GM12873 (cell line): ENCODE measurements around the gene RTTN.

Experiments used
- TF ChIP-seq, protein P1 (sequence below): IDR thresholded peaks from 2 replicates; pipeline ENCODE4 v1.5.1; 2012; ENCODE audit warnings: low read depth, mild to moderate bottlenecking, moderate library complexity, low read length, control low read depth; ENCODE audit not compliant: insufficient read depth; ENCODE audit errors: missing control alignments

Gene RTTN

DNA sequence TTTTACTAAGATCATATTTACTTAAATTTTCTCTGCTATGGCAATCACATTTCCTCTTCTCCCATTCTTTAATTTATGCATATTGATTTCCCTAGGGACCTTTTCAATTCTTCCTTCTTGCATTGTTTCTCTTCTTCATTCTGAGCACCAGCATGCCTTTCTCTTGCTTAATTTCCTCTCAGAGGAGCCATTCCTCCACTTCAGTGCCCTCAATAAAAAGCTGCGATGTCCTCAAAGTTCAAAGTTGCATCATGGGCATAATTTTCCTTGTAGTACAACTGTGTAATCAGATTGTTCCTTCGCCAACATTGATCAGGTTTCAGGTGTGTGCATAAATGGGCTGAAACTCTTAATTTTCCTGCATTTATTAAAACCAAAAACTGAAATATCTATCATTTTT lies 236.0 kb downstream of the RTTN start:
- TF ChIP-seq, protein P1, sequence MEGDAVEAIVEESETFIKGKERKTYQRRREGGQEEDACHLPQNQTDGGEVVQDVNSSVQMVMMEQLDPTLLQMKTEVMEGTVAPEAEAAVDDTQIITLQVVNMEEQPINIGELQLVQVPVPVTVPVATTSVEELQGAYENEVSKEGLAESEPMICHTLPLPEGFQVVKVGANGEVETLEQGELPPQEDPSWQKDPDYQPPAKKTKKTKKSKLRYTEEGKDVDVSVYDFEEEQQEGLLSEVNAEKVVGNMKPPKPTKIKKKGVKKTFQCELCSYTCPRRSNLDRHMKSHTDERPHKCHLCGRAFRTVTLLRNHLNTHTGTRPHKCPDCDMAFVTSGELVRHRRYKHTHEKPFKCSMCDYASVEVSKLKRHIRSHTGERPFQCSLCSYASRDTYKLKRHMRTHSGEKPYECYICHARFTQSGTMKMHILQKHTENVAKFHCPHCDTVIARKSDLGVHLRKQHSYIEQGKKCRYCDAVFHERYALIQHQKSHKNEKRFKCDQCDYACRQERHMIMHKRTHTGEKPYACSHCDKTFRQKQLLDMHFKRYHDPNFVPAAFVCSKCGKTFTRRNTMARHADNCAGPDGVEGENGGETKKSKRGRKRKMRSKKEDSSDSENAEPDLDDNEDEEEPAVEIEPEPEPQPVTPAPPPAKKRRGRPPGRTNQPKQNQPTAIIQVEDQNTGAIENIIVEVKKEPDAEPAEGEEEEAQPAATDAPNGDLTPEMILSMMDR, result no peak

DNA sequence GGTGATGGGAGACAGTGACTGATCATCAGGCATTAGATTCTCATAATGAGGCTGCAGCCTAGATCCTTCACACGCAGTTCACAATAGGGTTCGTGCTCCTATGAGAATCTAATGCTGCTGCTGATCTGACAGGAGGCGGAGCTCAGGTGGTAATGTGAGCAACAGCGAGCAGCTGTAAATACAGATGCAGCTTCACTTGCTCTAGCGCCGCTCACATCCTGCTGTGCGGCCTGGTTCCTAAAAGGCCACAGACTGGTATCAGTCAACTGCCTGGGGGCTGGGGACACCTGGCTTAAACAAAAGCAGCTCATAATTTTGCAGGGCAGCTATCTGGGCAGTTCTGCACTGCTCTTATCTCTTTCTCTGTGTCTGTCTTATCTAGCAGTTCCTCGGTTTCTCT lies 237.4 kb downstream of the RTTN start:
- TF ChIP-seq, protein P1, result no peak

DNA sequence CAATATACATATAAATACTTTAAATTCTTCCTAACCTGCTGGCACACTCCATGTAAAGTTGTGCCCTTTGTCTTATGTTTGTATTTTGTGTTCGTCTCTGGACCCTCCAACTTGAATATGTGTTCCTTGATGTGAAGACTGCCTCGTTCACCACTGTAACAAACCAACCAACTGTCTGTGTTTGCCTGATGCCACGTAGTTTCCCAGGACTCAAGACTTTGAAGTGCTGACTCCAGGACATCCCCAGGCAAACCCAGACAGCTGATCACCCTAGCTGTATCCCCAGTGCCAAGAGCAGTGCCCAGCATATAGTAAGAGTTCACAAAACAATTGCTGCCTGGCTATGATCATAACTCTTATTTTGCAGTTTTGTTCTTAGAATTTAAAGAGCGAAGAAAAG lies 242.3 kb downstream of the RTTN start:
- TF ChIP-seq, protein P1, result no peak

DNA sequence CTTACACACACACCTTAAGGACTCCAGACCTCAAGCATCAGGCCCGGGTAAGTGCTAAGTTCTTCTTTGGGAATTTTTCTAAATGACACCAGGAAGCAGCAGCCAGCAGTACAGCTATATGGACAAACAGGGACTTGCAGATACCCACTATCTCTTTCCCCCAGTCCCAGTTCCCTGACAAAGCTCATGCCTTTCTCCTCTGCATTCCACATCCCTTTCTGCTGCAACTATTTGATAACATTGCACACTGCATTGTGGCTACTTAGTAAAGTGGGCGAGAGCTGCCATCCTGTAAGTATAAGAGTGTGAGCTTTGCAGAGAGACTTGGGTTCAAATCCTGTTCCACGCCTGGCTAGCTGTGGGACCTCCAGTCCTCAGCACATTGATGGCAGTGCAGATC lies 243.8 kb downstream of the RTTN start:
- TF ChIP-seq, protein P1, result no peak

DNA sequence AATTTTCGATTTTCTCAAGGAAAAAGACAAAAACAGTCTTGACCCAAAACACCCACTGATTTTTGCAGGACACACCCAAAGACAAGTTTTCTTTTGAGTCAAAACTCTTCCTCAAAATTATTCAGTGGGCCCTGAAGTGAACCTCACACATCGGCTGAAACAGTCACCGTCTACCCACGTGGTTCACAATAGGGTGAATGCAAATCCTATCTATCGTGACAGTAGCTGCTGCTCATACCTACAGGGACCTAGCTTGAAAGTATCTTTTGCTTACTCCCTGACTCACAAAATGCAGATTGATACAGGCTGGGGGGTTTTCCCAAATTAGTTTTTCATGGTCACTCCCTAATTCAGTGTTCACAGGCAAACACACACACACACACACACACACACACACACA lies 247.1 kb downstream of the RTTN start:
- TF ChIP-seq, protein P1, result no peak

DNA sequence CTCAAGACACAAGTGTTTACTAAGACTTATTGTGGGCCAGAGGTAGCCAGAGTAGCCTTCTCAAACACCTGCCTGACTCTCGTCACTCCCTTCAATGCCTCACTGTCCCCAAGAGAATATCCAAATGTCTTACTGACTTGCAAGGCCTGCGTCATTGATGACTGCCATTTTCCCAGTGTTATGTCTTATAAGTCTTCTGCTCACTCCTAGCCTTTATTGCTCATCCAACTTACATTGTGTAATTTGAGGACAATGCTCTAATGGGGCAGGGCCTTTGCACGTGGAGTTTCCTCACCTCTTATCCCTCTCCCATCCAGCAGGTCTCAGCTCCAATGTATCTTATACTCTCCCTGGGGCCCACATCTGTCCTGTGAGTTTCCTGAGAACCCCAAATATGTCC lies 247.7 kb downstream of the RTTN start:
- TF ChIP-seq, protein P1, result no peak

DNA sequence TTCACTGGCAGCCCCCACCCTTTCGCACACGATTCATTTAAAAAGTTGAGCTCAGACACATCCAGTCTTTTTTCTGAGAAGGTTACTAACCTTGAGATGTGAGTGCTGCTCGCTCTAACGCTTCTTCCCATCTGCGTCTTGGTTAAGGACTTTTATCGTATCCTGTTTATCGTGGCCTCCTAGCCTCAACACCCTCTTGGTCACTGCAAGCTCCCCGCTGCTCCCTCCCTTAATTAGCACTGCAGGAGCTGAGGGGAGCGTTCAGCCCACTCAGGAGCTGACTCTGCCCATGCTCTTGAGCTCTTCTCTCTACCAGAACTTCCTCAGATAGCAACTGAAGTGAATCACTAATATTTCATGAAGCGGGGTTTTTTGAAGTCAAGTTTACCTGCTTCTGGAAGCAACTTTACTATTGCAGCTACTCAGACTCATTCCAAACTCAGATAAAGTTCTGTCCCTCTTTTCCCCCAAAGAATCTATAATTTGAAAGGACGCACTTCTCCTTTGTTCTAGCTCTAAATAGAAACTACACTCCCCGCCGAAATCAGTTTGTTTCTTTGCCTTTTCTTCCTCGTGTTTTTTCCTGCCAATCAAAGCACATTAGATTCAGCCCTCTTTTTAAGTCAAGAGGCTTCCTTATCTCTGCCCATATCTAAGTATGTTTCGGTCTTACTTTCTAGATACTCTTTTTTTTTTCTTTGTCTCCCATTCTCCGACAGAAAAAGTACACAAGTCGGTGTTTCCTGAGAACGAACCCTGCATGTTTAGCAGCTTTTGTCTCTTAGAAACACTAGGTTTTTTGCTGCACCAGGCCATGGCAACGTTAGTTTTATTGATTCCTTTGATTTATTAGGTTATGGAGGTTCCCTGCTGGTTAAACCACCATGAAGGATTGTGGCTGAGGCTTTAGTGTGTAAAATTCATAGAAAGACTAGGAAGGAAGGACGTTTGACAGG lies 248.5 kb downstream of the RTTN start:
- TF ChIP-seq, protein P1, result no peak
